ENCODE measurements around the gene FOXB1. TPM values are rescaled to one million over a fixed set of nuclear protein-coding genes. Genes with fewer than 3 reads are reported as not detected.
A peak's percentile ranks its signal among the peaks of the same experiment; 100 is the strongest.

FOXB1 gene
- total and polyA plus RNA-seq, 12 donors: not detected

DNA sequence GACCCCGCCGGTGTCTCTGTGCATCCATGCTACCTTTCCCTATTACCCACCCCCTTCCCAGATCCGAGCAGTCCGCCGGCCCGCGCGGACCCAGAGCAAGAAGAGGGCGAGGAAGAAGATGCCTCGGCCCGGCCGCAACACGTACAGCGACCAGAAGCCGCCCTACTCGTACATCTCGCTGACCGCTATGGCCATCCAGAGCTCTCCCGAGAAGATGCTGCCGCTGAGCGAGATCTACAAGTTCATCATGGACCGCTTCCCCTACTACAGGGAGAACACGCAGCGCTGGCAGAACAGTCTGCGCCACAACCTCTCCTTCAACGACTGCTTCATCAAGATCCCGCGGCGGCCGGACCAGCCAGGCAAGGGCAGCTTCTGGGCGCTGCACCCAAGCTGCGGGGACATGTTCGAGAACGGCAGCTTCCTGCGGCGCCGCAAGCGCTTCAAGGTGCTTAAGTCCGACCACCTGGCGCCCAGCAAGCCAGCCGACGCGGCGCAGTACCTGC is 788 bp downstream of the FOXB1 start:
- Histone ChIP-seq H3K4me1 (peaks cover 13 to 42% (median 32%) of the 10 kb centered on the region in 9 donors), H3K4me3 (peak overlapping the region in 9 of 10 donors; percentile 7 to 59 (median 50)), H3K36me3 (peaks cover 0 to 5% (median 0%) of the 10 kb centered on the region in 9 donors), H3K27me3 (peaks cover 32 to 100% (median 100%) of the 10 kb centered on the region in 7 donors), H3K9me3 (no peaks in the 10 kb centered on the region), H3K27ac (no peak overlapping the region)
- WGBS, 2 donors: 1 to 2% methylated on average over 44 of the region's 44 CpGs
- no peak for ATAC-seq
- TF ChIP-seq, protein P1, sequence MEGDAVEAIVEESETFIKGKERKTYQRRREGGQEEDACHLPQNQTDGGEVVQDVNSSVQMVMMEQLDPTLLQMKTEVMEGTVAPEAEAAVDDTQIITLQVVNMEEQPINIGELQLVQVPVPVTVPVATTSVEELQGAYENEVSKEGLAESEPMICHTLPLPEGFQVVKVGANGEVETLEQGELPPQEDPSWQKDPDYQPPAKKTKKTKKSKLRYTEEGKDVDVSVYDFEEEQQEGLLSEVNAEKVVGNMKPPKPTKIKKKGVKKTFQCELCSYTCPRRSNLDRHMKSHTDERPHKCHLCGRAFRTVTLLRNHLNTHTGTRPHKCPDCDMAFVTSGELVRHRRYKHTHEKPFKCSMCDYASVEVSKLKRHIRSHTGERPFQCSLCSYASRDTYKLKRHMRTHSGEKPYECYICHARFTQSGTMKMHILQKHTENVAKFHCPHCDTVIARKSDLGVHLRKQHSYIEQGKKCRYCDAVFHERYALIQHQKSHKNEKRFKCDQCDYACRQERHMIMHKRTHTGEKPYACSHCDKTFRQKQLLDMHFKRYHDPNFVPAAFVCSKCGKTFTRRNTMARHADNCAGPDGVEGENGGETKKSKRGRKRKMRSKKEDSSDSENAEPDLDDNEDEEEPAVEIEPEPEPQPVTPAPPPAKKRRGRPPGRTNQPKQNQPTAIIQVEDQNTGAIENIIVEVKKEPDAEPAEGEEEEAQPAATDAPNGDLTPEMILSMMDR (IDR thresholded peaks at IDR 0.05): no peak
- intact Hi-C loops (cut with DNase I): no loop called here
- no peak for DNase-seq

DNA sequence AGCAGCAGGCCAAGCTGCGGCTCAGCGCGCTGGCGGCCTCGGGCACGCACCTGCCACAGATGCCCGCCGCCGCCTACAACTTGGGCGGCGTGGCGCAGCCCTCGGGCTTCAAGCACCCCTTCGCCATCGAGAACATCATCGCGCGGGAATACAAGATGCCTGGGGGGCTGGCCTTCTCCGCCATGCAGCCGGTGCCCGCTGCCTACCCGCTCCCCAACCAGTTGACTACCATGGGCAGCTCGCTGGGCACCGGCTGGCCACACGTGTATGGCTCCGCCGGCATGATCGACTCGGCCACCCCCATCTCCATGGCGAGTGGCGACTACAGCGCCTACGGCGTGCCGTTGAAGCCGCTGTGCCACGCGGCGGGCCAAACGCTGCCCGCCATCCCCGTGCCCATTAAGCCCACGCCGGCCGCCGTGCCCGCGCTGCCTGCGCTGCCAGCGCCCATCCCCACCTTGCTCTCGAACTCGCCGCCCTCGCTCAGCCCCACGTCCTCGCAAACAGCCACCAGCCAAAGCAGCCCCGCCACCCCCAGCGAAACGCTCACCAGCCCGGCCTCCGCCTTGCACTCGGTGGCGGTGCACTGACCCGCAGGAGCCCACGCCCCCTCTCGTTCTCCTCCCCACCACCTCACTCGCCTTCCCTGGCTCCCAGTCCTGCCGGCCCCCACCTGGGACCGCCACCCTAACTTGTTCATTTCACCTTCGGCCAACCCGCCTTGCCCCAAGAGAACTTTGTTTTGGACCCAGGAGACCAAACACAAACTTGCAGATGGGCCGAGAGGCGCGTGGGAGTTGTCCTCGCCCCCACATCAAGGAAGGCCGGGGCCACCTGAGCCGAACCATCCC is 1.5 kb downstream of the FOXB1 start:
- ATAC-seq: peak in 2 of 8 donors; percentile 21 to 42
- no peak for DNase-seq
- intact Hi-C loops (cut with DNase I): no loop called here
- H3K9me3 ChIP-seq: no peaks in the 10 kb centered on the region
- peaks cover 0 to 5% (median 0%) of the 10 kb centered on the region in 9 donors for H3K36me3 ChIP-seq
- H3K4me1 ChIP-seq: peaks cover 13 to 36% (median 32%) of the 10 kb centered on the region in 9 donors
- H3K4me3 ChIP-seq: peak overlapping the region; percentile 7 to 59 (median 49)
- peaks cover 39 to 100% (median 100%) of the 10 kb centered on the region in 7 donors for H3K27me3 ChIP-seq
- WGBS, 2 donors: 1 to 3% methylated on average over 77 of the region's 77 CpGs
- H3K27ac ChIP-seq: no peak overlapping the region
- TF ChIP-seq, protein P1 (IDR thresholded peaks at IDR 0.05): no peak

- Histone ChIP-seq H3K27ac (no peak overlapping the region), H3K27me3 (peaks cover 39 to 100% (median 100%) of the 10 kb centered on the region in 7 donors), H3K4me1 (peaks cover 13 to 36% (median 32%) of the 10 kb centered on the region in 9 donors), H3K9me3 (no peaks in the 10 kb centered on the region), H3K4me3 (peak overlapping the region; percentile 13 to 59 (median 49)), H3K36me3 (peaks cover 0 to 5% (median 0%) of the 10 kb centered on the region in 9 donors)
- DNase-seq: no peak
- intact Hi-C loops (cut with DNase I): no loop called here
- TF ChIP-seq, protein P1 (IDR thresholded peaks at IDR 0.05): no peak
- peak in 7 of 8 donors; percentile 42 to 76 (median 51) for ATAC-seq
- 1 to 3% methylated on average over 32 of the region's 32 CpGs for WGBS, 2 donors
Measured at GRCh38 chr15:60006203-60006862, 2.2 kb downstream of the FOXB1 start.

- peaks cover 0 to 5% (median 0%) of the 10 kb centered on the region in 9 donors for H3K36me3 ChIP-seq
- intact Hi-C loops (cut with DNase I): no loop called here
- no peaks in the 10 kb centered on the region for H3K9me3 ChIP-seq
- TF ChIP-seq, protein P1 (IDR thresholded peaks at IDR 0.05): no peak
- WGBS, 2 donors: 10 to 16% methylated on average over 4 of the region's 4 CpGs
- ATAC-seq: no peak
- H3K4me1 ChIP-seq: peaks cover 13 to 36% (median 32%) of the 10 kb centered on the region in 9 donors
- H3K27me3 ChIP-seq: peaks cover 39 to 100% (median 100%) of the 10 kb centered on the region in 7 donors
- H3K27ac ChIP-seq: no peak overlapping the region
- DNase-seq: no peak
- peak overlapping the region in 8 of 10 donors; percentile 32 to 59 (median 50) for H3K4me3 ChIP-seq
Measured at GRCh38 chr15:60006873-60007272, 2.8 kb downstream of the FOXB1 start.

All from heart right ventricle (tissue), 16 donors.